Epithelial cell of esophagus (primary cell): Measurements from ENCODE around the gene IFT43.

ENCODE experiments used
- DNase-seq: peaks from one replicate; pipeline ENCODE4 v3.0.0; 2010; ENCODE audit warnings: low read depth
- H3K4me3 ChIP-seq: 2 replicates; pipeline ENCODE4 v1.5.1; 2011; ENCODE audit warnings: mild to moderate bottlenecking, low read length, control low read depth
- CTCF ChIP-seq: IDR thresholded peaks from 2 replicates; pipeline ENCODE4 v1.5.1; 2011; ENCODE audit warnings: low read depth, mild to moderate bottlenecking, low read length, control low read depth, inconsistent platforms; ENCODE audit not compliant: insufficient read depth; ENCODE audit errors: missing control alignments

IFT43 gene

GRCh38 chr14:76083796-76084765, 98.5 kb downstream of the IFT43 start:
- H3K4me3 ChIP-seq = no peak overlapping the region
- no peak for TF ChIP-seq CTCF
- DNase-seq = no peak

- no peak for TF ChIP-seq CTCF
- H3K4me3 ChIP-seq = no peak overlapping the region
- no peak for DNase-seq
These were observed 99.8 kb downstream of the IFT43 start for GRCh38 chr14:76085358-76085757.

GRCh38 chr14:76086636-76087035, 101.1 kb downstream of the IFT43 start:
- peak; percentile 40 for DNase-seq
- no peak for TF ChIP-seq CTCF
- no peak overlapping the region for H3K4me3 ChIP-seq

- no peak overlapping the region for H3K4me3 ChIP-seq
- DNase-seq = no peak
- no peak for TF ChIP-seq CTCF
These were observed 102.8 kb downstream of the IFT43 start for GRCh38 chr14:76088326-76088725.

- DNase-seq = no peak
- H3K4me3 ChIP-seq = no peak overlapping the region
- no peak for TF ChIP-seq CTCF
These were observed 103.4 kb downstream of the IFT43 start for GRCh38 chr14:76088771-76089571.

- no peak for DNase-seq
- no peak for TF ChIP-seq CTCF
- H3K4me3 ChIP-seq = no peak overlapping the region
These were observed 104.0 kb downstream of the IFT43 start for GRCh38 chr14:76089575-76089974.
